Suprapubic skin (tissue), 4 donors: ENCODE data around the gene DROSHA.
"Not testable (repeated sequence)": the region's sequence is repeated elsewhere in the genome, so short reads cannot be mapped to it uniquely, and the experiment has no call there.

Source experiments
- EP300 ChIP-seq: sonication (generic); formaldehyde crosslinking; IDR thresholded peaks from one replicate; pipeline ENCODE4 v1.6.1; 2017; ENCODE audit warnings: antibody characterized with exemption
- POLR2A ChIP-seq, 2 donors: fragments of 450-650 bp; IDR thresholded peaks; one replicate each; pipeline ENCODE4 v1.6.1; 2017; ENCODE audit warnings: antibody characterized with exemption in 2 of 2, mild to moderate bottlenecking in 2 of 2, moderate library complexity in 2 of 2
- POLR2AphosphoS5 ChIP-seq, 3 donors: sonication (generic); formaldehyde crosslinking; IDR thresholded peaks; one replicate each; pipeline ENCODE4 v1.6.1; 2017; ENCODE audit warnings: antibody characterized with exemption in 3 of 3
- TF ChIP-seq, protein P1 (sequence below), 2 donors: fragments of 200-600 bp in 1 of 2; fragments of 450-650 bp in 1 of 2; sonication (generic) in 1 of 2; IDR thresholded peaks; one replicate each; pipeline ENCODE4 v1.5.1; 2016 to 2019; ENCODE audit warnings: antibody characterized with exemption in 2 of 2, mild to moderate bottlenecking in 1 of 2, moderate library complexity in 1 of 2

- TF ChIP-seq, protein P1, sequence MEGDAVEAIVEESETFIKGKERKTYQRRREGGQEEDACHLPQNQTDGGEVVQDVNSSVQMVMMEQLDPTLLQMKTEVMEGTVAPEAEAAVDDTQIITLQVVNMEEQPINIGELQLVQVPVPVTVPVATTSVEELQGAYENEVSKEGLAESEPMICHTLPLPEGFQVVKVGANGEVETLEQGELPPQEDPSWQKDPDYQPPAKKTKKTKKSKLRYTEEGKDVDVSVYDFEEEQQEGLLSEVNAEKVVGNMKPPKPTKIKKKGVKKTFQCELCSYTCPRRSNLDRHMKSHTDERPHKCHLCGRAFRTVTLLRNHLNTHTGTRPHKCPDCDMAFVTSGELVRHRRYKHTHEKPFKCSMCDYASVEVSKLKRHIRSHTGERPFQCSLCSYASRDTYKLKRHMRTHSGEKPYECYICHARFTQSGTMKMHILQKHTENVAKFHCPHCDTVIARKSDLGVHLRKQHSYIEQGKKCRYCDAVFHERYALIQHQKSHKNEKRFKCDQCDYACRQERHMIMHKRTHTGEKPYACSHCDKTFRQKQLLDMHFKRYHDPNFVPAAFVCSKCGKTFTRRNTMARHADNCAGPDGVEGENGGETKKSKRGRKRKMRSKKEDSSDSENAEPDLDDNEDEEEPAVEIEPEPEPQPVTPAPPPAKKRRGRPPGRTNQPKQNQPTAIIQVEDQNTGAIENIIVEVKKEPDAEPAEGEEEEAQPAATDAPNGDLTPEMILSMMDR (IDR thresholded peaks at IDR 0.05) = not testable (repeated sequence)
- not testable (repeated sequence) for TF ChIP-seq POLR2AphosphoS5 (IDR thresholded peaks at IDR 0.05); POLR2A (IDR thresholded peaks at IDR 0.05); EP300
These were observed 136.3 kb downstream of the DROSHA start for GRCh38 chr5:31395450-31396045.
